A673 (cell line): Measurements from ENCODE around the gene ARPP21.

Experiments
- EZH2 ChIP-seq: fragments of 200-600 bp; sonication (generic); IDR thresholded peaks from 2 replicates; pipeline ENCODE4 v1.6.1; 2017; ENCODE audit warnings: borderline replicate concordance, low read depth, mild to moderate bottlenecking, mixed read lengths, antibody characterized with exemption, low read length; ENCODE audit not compliant: poor library complexity, severe bottlenecking
- TF ChIP-seq, protein P1 (sequence below): fragments of 300-800, 200-600 bp; sonication (generic); conservative IDR thresholded peaks from 2 replicates; pipeline ENCODE4 v1.5.1; 2017; ENCODE audit warnings: low read depth, mild to moderate bottlenecking, antibody characterized with exemption, low read length, moderate library complexity, mixed read lengths

- TF ChIP-seq, protein P1, sequence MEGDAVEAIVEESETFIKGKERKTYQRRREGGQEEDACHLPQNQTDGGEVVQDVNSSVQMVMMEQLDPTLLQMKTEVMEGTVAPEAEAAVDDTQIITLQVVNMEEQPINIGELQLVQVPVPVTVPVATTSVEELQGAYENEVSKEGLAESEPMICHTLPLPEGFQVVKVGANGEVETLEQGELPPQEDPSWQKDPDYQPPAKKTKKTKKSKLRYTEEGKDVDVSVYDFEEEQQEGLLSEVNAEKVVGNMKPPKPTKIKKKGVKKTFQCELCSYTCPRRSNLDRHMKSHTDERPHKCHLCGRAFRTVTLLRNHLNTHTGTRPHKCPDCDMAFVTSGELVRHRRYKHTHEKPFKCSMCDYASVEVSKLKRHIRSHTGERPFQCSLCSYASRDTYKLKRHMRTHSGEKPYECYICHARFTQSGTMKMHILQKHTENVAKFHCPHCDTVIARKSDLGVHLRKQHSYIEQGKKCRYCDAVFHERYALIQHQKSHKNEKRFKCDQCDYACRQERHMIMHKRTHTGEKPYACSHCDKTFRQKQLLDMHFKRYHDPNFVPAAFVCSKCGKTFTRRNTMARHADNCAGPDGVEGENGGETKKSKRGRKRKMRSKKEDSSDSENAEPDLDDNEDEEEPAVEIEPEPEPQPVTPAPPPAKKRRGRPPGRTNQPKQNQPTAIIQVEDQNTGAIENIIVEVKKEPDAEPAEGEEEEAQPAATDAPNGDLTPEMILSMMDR: no peak
- TF ChIP-seq EZH2: no peak
Measured at GRCh38 chr3:35646081-35646480, 6.8 kb downstream of the ARPP21 start.
